ENCODE results near the gene C17orf100. TPM values are rescaled to one million over a fixed set of nuclear protein-coding genes. Genes with fewer than 3 reads are reported as not detected.
A peak's percentile ranks its signal among the peaks of the same experiment; 100 is the strongest.

Gene C17orf100
- total RNA-seq, 2 donors from 2014 or later: 3.3 to 6.2 TPM

DNA sequence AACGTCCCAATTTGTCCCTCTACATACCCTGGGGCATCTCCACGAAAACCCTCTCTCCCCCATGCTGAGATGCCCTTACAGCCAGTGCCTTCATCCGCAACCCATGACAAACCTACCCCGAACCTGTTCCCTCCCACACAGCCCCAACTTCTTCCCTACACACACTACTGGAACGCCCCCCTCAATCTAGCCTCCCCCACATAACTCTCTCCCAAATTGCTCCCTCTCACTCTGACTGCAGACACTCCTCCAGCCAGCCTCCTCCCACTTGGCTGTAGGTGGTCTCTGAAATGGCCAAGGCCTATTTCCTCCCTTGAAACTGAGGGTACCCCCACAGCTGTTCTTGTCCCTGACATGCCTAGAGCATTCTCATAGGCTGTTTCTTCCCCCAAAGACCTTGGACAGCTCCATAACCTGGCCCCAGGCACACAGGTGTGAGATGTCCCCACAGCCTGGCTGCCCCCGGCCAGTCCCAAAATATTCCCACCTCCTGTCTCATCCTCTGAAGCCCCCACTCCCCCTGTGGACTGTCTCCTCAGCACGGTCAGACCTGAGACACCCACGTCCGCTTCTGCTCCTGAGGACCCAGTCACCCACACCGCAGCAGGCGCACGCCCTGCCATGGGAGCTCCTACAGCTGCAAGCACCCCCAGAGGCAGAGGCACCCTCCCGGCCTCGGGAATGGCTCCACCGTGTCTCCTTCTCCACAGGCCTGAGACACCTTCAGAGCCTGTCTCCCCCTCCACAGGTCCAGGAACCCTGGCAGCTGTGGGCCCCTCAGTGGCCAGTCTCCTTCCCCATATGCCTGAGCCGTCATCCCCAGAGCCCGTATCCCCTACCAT, 14.7 kb upstream of the C17orf100 start:
- Histone ChIP-seq H3K27me3 (no peaks in the 10 kb centered on the region), H3K36me3 (replicated peaks in 1 of 2; ENCODE audit: insufficient read depth in 1 of 2, low read depth in 2 of 2) (peaks cover 0 to 3% of the 10 kb centered on the region in 2 donors), H3K9me3 (no peaks in the 10 kb centered on the region), H3K4me3 (no peak overlapping the region), H3K4me1 (peaks cover 23% of the 10 kb centered on the region), H3K27ac (no peak overlapping the region)
- TF ChIP-seq, protein P1, sequence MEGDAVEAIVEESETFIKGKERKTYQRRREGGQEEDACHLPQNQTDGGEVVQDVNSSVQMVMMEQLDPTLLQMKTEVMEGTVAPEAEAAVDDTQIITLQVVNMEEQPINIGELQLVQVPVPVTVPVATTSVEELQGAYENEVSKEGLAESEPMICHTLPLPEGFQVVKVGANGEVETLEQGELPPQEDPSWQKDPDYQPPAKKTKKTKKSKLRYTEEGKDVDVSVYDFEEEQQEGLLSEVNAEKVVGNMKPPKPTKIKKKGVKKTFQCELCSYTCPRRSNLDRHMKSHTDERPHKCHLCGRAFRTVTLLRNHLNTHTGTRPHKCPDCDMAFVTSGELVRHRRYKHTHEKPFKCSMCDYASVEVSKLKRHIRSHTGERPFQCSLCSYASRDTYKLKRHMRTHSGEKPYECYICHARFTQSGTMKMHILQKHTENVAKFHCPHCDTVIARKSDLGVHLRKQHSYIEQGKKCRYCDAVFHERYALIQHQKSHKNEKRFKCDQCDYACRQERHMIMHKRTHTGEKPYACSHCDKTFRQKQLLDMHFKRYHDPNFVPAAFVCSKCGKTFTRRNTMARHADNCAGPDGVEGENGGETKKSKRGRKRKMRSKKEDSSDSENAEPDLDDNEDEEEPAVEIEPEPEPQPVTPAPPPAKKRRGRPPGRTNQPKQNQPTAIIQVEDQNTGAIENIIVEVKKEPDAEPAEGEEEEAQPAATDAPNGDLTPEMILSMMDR (IDR thresholded peaks at IDR 0.05): no peak
- no peak for TF ChIP-seq POLR2A (IDR thresholded peaks at IDR 0.05)
- ATAC-seq: no peak
- no peak for DNase-seq
- 91 to 92% methylated on average over 12 to 17 of the region's 17 CpGs for WGBS, 2 donors
- intact Hi-C loops (cut with DNase I): no loop called here

DNA sequence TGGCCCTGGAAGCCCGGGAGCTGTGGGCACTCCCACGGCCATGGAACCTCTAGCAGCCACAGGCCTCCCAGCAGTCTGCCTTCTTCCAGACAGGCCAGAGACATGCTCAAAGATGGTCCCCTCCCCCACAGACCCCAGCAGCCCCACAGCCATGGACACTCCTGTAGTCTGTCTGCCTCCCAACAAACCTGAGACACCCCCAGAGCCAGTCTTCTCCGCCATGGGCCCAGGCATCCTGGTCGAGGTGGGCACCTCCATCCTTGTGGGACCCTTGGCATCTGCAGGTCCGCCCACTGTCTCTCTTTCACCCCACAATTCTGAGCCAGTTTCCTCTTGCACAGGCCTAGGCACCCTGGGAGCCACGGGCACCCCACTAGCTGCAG, 14.1 kb upstream of the C17orf100 start:
- ATAC-seq (no peak), DNase-seq (no peak)
- Histone ChIP-seq H3K9me3 (no peaks in the 10 kb centered on the region), H3K36me3 (replicated peaks in 1 of 2; ENCODE audit: insufficient read depth in 1 of 2, low read depth in 2 of 2) (peaks cover 0 to 3% of the 10 kb centered on the region in 2 donors), H3K27me3 (no peaks in the 10 kb centered on the region), H3K4me3 (no peak overlapping the region), H3K27ac (no peak overlapping the region), H3K4me1 (peaks cover 30% of the 10 kb centered on the region)
- no peak for TF ChIP-seq POLR2A (IDR thresholded peaks at IDR 0.05)
- TF ChIP-seq, protein P1 (IDR thresholded peaks at IDR 0.05): no peak
- intact Hi-C loops (cut with DNase I): no loop called here
- WGBS, 2 donors: 93 to 94% methylated on average over 6 of the region's 6 CpGs

DNA sequence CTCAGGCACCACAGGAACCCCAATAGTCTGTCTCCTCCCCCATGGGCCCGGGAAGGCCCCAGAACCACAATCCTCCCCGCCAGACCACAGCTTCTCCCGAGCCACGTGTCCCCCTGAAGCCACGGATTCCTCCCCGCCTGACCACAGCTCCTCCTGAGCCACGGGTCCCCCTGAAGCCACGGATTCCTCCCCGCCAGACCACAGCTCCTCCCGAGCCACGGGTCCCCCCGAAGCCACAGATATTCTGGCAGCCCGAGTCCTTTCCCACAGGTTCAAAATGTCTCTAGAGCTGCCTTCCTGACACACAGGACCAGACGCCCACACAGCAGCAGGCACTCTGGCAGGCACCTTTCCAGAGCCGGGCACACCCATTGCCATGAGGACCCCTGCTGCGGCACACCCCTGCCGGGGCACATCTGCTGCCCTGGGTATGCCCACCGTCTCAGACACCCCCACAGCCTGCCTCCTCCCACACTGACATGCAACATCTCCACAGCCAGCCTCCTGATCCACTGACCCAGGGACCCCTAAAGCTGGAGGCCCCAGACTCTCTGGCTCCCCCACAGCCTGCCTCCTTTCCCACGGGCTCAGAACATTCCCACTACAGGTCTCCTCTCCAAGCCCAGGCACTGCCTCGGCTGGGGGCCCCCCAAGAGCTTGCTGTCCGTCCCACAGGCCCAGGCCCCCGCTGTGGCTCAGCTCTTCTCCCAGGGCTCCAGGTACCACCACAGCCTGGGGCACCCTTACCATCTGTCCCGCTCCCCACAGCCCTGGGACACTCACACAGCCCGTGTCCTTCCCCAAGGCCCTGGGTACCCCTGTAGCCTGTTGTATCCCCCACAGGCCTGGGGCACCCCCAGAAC, 13.3 kb upstream of the C17orf100 start:
- Histone ChIP-seq H3K27ac (no peak overlapping the region), H3K4me1 (peaks cover 34% of the 10 kb centered on the region), H3K4me3 (no peak overlapping the region), H3K27me3 (no peaks in the 10 kb centered on the region), H3K9me3 (no peaks in the 10 kb centered on the region), H3K36me3 (replicated peaks in 1 of 2; ENCODE audit: insufficient read depth in 1 of 2, low read depth in 2 of 2) (peaks cover 0 to 3% of the 10 kb centered on the region in 2 donors)
- ATAC-seq (no peak), DNase-seq (no peak)
- WGBS, 2 donors: 80% methylated on average over 24 of the region's 24 CpGs
- intact Hi-C loops (cut with DNase I): no loop called here
- no peak for TF ChIP-seq POLR2A (IDR thresholded peaks at IDR 0.05)
- TF ChIP-seq, protein P1 (IDR thresholded peaks at IDR 0.05): no peak

DNA sequence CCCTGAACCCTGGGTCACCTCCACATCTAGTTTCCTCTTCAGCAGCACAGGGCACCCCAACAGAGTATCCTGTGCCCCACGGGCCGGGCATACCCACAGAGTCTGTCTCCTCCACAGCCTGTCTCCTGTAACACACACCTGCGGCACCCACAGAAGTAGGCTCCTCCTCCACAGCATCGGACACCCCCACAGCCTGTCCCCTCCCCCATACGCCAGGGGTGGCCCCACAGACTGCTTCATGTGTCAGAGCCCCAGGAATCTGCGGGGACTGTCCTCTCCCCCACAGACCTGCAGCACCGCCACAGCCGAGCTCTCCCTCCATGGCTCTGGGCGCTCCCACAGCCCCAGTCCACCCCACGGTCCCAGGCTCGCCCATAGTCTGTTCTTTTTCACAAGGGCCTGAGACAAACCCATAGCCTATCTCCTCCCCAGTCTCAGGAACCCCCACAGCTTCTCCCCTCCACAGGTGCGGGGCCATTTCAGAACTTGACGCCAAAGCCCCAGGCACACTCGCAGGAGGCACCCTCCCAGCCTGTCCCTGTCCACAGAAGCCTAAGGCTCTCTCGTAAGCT, 12.5 kb upstream of the C17orf100 start:
- intact Hi-C loops (cut with DNase I): no loop called here
- 15 to 26% methylated on average over 13 to 14 of the region's 15 CpGs for WGBS, 2 donors
- Histone ChIP-seq H3K4me3 (peak overlapping the region in 1 of 2 donors; percentile 74), H3K9me3 (no peaks in the 10 kb centered on the region), H3K36me3 (replicated peaks in 1 of 2; ENCODE audit: insufficient read depth in 1 of 2, low read depth in 2 of 2) (no peaks in the 10 kb centered on the region), H3K27me3 (no peaks in the 10 kb centered on the region), H3K27ac (no peak overlapping the region), H3K4me1 (peaks cover 34% of the 10 kb centered on the region)
- TF ChIP-seq, protein P1 (IDR thresholded peaks at IDR 0.05): no peak
- TF ChIP-seq POLR2A (IDR thresholded peaks at IDR 0.05): no peak
- ATAC-seq (no peak), DNase-seq (no peak)
